Measurements from ENCODE around the gene NELFA. TPM values are rescaled to one million over a fixed set of nuclear protein-coding genes. Genes with fewer than 3 reads are reported as not detected.

NELFA gene
- total RNA-seq, 4 donors from 2014 or later, result 27.7 to 56.9 (median 42.8) TPM

DNA sequence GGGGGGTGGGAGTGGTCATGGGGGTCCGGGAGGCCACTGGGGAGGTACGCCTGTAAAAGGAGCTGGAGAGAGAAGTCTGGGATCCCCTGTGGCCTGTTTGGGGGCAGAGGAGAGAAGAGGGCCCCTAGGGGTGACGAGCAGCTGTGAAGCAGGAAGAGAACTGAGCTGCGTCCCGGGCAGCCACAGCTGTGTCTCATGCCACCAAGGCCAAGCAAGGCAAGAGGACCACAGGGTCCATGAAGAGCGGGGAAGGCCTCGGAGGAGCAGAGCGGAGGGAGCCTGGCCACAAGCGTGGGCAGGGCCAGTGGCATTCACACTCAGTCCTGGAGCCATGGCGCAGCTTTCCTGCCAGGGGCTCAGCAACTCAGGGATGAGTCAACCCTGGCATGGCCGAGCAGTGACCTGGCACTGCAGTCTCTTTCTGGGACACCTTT, 36.8 kb upstream of the NELFA start:
- peaks cover 0 to 6% of the 10 kb centered on the region in 2 donors for H3K27me3 ChIP-seq

DNA sequence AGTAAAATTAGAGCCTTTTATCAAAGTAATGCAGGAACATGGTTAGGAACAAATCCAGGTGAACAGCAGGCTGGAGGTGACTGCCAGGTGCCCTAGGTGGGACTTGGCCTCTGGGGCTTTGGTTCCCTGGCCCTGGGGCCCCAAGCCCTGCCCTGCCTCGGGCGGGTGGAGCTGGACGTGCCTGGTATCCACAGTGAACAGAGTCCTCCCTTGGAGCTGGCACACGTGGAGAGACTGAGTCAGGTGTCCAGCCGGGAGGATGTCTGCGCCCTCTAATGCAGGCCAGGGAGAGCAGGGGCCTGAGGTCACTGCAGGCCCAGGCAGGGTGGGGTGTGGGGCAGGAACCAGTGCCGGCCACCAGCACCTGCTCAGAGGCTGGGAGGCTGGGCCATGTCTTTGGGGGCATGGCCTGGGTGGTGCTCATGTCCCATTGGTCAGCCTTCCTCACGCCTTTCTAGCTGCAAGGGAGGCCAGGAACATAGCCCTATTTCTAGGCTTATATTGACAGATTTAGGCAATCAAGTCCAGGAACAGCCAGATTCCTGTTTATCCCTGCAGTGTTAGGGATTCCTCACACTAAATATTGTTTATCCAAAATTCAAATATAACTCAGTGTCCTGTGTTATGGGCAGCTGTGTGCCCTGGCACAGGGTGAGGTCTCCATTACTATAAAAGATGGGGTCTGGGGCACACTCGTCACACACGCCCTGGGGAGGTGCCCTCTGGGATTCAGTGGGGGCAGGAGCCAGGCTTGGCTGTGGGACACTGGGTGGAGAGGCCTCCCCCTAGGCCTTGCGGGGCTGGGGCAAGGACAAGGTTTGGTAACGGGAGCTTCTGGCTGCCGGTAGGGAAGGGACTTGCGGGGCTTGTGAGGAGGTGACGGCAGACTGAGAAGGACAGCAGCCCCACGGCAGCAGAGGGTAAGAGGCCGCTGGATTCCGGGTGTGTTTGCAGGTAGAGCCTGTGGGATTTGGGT, 36.1 kb upstream of the NELFA start:
- no peak for TF ChIP-seq POLR2A (IDR thresholded peaks at IDR 0.05)
- H3K9me3 ChIP-seq, result no peaks in the 10 kb centered on the region
- no peaks in the 10 kb centered on the region for H3K36me3 ChIP-seq
- H3K27me3 ChIP-seq, result peaks cover 0 to 10% of the 10 kb centered on the region in 2 donors
- peak in 1 of 3 donors; percentile 38 for DNase-seq
- no peak overlapping the region for H3K4me3 ChIP-seq
- H3K4me1 ChIP-seq, result peaks cover 0 to 28% (median 20%) of the 10 kb centered on the region in 4 donors
- H3K27ac ChIP-seq, result no peak overlapping the region

More for the DNA sequence above, 36.8 kb upstream of the NELFA start:
- peaks cover 0 to 25% (median 18%) of the 10 kb centered on the region in 4 donors for H3K4me1 ChIP-seq
- H3K4me3 ChIP-seq, result no peak overlapping the region
- TF ChIP-seq POLR2A (IDR thresholded peaks at IDR 0.05), result no peak
- TF ChIP-seq, protein P1, sequence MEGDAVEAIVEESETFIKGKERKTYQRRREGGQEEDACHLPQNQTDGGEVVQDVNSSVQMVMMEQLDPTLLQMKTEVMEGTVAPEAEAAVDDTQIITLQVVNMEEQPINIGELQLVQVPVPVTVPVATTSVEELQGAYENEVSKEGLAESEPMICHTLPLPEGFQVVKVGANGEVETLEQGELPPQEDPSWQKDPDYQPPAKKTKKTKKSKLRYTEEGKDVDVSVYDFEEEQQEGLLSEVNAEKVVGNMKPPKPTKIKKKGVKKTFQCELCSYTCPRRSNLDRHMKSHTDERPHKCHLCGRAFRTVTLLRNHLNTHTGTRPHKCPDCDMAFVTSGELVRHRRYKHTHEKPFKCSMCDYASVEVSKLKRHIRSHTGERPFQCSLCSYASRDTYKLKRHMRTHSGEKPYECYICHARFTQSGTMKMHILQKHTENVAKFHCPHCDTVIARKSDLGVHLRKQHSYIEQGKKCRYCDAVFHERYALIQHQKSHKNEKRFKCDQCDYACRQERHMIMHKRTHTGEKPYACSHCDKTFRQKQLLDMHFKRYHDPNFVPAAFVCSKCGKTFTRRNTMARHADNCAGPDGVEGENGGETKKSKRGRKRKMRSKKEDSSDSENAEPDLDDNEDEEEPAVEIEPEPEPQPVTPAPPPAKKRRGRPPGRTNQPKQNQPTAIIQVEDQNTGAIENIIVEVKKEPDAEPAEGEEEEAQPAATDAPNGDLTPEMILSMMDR (IDR thresholded peaks at IDR 0.05), result no peak
- no peak overlapping the region for H3K27ac ChIP-seq
- H3K9me3 ChIP-seq, result no peaks in the 10 kb centered on the region
- peak in 2 of 3 donors; percentile 36 to 48 for DNase-seq
- H3K36me3 ChIP-seq, result no peaks in the 10 kb centered on the region

DNA sequence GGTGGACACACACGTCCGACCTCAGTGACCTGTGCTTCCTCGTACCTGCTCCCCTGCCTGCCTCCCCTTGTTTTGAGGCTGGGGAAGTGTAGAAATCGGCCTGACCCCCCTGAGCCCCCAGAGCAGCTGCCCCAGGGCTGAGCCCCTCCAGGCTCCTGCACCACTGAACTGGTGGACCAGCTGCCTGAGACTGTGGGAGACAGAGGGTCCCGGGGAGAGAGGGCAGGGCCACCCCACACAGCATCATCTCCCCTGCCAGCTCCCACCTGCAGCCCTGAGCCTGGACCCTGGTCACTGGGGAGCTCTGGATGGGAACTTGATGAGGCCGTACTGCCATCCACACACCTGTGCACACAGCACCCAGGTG, 35.3 kb upstream of the NELFA start:
- Histone ChIP-seq H3K27ac (no peak overlapping the region), H3K4me3 (no peak overlapping the region), H3K36me3 (no peaks in the 10 kb centered on the region), H3K9me3 (no peaks in the 10 kb centered on the region), H3K27me3 (peaks cover 0 to 10% of the 10 kb centered on the region in 2 donors), H3K4me1 (peaks cover 0 to 28% (median 20%) of the 10 kb centered on the region in 4 donors)
- TF ChIP-seq, protein P1 (IDR thresholded peaks at IDR 0.05), result no peak
- no peak for TF ChIP-seq POLR2A (IDR thresholded peaks at IDR 0.05)
- DNase-seq, result peak in 1 of 3 donors; percentile 37

DNA sequence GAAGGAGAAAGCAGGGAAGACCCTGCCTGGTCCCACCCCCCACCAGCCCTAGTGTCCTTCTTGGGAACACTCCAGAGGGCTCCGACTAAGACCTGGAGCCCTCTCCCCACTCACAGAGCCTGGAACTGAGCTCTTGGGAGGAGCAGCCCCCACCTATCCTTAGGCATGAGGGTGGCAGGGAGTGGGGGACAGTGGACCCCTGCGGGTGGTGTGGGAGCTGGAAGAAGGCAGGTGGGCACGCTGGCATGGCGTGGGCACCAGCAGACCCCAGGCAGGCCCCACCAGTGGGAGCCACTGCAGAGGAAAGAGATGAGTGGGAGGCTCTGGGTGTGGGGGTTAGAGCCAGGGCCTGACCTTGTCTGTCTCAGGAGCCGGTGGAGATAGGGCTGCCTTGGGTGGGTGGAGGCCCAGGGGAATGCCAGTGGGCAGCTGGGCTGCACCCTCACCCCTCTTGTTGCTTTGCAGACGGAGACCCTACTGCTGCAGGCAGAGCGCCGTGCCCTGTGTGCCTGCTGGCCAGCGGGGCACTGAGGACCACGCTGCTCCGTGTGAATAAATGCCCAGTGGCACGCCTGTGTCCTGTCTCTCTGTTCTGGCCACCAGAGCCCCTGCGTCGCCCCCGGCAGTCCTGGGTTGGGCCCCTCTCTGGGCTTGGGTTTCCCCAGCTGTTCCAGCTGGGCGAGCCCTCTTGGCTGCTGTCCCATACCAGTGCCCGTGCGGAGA, 34.8 kb upstream of the NELFA start:
- TF ChIP-seq POLR2A (IDR thresholded peaks at IDR 0.05), result no peak
- TF ChIP-seq, protein P1 (IDR thresholded peaks at IDR 0.05), result no peak
- Histone ChIP-seq H3K27me3 (peaks cover 0 to 10% of the 10 kb centered on the region in 2 donors), H3K36me3 (no peaks in the 10 kb centered on the region), H3K27ac (no peak overlapping the region), H3K4me1 (peaks cover 0 to 28% (median 20%) of the 10 kb centered on the region in 4 donors), H3K4me3 (no peak overlapping the region), H3K9me3 (no peaks in the 10 kb centered on the region)
- peak in 1 of 3 donors; percentile 38 for DNase-seq

DNA sequence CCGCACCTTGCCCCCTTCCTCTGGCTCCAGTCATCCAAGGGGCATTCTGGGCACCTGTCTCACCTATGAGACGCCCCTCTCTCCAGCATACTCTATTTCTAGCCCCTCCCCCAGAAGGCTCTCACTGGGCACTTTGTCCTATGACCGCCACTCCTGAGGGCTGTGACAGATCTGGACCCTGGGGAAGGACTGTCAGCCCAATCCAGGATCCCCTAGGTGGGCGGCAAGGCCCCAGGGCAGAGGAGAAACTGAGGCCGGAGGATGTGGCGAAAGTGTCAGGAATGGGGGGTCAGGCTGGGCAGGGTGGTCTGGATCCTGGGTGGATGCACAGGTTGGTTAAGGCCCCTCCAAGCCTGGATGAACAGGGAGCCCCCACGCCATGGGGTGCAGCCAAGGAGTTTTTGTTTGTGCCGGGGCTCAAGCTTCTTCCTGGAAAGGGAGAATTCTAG, 34.2 kb upstream of the NELFA start:
- no peak for TF ChIP-seq POLR2A (IDR thresholded peaks at IDR 0.05)
- TF ChIP-seq, protein P1 (IDR thresholded peaks at IDR 0.05), result no peak
- Histone ChIP-seq H3K4me3 (peak overlapping the region in 3 of 4 donors; percentile 86 to 99 (median 96)), H3K27ac (no peak overlapping the region), H3K36me3 (no peaks in the 10 kb centered on the region), H3K27me3 (peaks cover 0 to 10% of the 10 kb centered on the region in 2 donors), H3K9me3 (no peaks in the 10 kb centered on the region), H3K4me1 (peaks cover 0 to 28% (median 20%) of the 10 kb centered on the region in 4 donors)
- DNase-seq, result peak in 1 of 3 donors; percentile 34

Measured in Peyer's patch (tissue), 4 donors.